GOT3 (cell line): ENCODE results near the gene MRI1.
A peak's percentile ranks its signal among the peaks of the same experiment; 100 is the strongest.
"Not testable (repeated sequence)": the region's sequence is repeated elsewhere in the genome, so short reads cannot be mapped to it uniquely, and the experiment has no call there.

ENCODE experiments used
- DNase-seq: peaks from one replicate; lab custom pipeline; 2025; ENCODE audit warnings: mixed read lengths; lab: John Stamatoyannopoulos, UW

The MRI1 gene

DNA sequence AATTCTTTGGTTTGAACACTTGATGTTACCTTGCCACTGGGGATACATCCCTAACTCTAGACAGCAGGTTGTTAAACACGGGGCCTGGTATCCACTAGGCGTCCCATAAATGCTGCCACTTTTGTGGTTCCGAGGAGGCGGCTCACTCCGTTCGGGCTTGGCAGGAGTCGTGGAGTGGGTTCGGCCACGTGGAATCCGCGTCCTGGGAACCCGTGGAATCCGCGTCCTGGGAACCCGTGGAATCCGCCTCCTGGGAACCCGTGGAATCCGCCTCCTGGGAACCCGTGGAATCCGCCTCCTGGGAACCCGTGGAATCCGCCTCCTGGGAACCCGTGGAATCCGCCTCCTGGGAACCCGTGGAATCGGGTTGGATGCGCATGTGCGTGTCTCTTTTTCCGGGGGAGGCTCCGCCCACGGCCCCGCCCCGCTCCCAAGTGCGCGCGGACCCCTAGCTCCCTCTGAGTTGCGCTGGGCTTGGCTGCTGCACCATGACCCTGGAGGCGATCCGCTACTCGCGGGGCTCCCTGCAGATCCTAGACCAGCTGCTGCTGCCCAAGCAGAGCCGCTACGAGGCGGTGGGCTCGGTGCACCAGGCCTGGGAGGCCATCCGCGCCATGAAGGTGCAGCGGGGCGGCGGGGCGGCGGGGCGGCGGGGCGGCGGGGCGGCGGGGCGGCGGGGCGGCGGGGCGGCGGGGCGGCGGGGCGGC lies at the start of gene MRI1:
Gene MRI1, plus strand, starts transcription at position 422 of the 707 bp plus-strand sequence. Its CDS starts 67 bp downstream, at position 489.
- no peak for DNase-seq

- no peak for DNase-seq
These were observed 47.1 kb upstream of the MRI1 start for GRCh38 chr19:13717194-13717643.

- DNase-seq: peak; percentile 48
These were observed 45.6 kb upstream of the MRI1 start for GRCh38 chr19:13718733-13719132.

- DNase-seq: no peak
These were observed 42.2 kb upstream of the MRI1 start for GRCh38 chr19:13722146-13722545.

- DNase-seq: no peak
These were observed 41.1 kb upstream of the MRI1 start for GRCh38 chr19:13723206-13723605.

GRCh38 chr19:13726323-13726722 lies 38.0 kb upstream of the MRI1 start:
- no peak for DNase-seq

GRCh38 chr19:13727798-13728197 lies 36.5 kb upstream of the MRI1 start:
- no peak for DNase-seq

DNA sequence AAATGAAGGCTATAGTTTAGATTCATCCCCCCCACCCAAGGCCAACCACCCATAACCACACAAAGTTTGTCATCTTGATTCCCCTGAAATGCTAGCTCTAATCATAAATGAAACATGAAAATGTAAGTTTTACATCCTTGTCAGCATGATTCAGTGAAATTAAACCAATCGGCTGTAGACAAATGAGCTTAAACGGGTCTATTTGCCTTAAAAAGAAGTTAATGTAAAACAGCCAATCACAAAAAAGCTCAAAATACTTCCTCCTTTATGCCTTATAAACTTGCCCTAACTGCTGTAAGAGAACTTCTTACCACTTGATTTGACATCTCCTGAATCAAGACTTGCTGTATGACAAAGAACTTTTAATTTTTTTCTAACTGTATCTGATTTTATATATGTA lies 34.5 kb upstream of the MRI1 start:
- no peak for DNase-seq

DNA sequence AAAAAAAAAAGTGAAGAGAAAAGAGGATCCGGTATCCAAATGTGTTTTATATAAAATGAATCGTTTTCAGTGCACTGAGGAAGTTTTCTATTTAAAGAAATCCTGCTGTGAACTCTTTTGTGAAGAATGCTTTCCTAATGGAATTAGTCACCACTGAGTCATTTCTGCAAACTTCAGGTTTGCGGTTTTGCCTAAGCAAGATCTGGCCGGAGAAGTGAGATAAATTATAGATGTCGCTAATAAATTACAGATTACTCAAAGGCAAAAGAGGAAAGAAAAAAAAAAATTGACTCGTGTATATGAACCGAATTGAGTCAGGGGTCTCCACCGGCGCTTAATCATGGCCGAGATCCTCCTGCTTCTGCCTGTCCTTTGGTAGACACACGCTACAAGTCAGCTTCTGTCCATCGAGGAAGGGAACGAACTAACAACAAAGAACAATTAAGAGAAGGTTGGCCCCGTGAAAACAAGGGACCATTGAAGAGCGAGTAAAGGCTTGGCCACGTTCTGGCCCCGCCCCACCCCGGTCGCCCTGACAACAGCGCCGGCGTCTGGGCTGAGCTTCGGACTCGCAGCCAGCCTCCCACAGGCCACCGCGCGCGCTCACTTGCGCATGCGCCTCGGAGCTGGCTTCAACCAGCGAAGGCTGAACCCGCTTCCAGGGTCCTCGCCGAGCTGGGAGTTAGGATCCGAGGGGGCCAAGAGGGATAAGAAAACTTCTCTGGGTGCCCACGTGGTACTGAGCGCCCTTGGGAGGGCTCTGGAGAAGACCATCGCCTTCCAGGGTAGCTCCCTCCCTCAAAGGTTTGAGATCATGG lies 33.0 kb upstream of the MRI1 start:
- peak; percentile 88 for DNase-seq

DNA sequence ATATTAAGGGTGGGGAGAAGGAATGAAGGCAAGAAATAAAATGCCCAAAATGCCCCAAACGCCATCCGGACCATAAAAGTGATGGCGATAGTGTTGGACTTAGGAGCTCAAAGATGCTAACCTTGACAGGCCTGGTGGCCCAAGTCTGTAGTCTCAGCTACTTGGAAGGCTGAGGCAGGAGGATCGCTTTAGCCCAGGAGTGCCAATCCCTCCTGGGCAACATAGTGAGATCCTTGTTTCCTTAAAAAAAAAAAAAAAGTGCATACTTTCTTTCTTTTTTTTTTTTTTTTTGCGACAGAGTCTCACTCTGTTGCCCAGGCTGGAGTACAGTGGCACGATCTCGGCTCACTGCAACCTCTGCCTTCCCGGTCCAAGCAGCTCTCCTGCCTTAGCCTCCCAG lies 32.0 kb upstream of the MRI1 start:
- no peak for DNase-seq

DNA sequence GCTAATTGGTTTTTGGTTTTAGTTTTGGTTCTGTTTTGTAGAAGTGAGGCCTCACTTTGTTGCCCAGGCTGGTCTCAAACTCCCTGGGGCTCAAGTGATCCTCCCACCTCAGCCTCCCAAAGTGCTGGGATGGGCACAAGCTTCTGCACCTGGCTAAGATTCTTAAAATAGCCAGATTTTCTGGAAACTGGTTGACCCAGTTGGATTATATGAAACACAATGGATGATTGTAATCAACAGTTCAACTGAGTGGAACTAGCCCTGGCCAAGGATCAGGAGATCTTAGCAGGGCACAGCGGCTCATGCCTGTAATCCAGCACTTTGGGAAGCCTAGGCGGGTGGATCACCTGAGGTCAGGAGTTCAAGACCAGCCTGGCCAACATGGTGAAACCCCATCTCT lies 29.6 kb upstream of the MRI1 start:
- no peak for DNase-seq

- DNase-seq: no peak
These were observed 26.2 kb upstream of the MRI1 start for GRCh38 chr19:13738073-13738472.

DNA sequence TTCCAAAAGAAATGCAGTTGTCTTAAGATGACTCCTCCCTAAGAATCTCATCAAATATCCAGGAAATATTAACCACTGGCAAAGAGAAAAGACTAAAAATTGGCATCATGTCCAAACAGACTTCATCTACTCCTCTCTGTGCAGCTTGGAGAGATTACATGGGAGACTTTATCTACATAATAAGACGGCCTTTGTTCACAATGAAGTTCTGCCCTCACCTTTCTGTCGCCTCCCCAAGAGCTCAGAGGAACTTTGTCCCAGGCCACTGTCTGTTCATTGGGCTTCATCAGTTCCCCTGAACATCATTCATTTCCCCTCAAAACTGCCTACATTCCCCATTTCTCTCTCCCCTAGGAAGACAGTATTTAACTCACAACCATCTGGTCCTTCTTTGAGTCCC lies 22.4 kb upstream of the MRI1 start:
- no peak for DNase-seq

- no peak for DNase-seq
These were observed 21.6 kb upstream of the MRI1 start for GRCh38 chr19:13742756-13743155.

DNA sequence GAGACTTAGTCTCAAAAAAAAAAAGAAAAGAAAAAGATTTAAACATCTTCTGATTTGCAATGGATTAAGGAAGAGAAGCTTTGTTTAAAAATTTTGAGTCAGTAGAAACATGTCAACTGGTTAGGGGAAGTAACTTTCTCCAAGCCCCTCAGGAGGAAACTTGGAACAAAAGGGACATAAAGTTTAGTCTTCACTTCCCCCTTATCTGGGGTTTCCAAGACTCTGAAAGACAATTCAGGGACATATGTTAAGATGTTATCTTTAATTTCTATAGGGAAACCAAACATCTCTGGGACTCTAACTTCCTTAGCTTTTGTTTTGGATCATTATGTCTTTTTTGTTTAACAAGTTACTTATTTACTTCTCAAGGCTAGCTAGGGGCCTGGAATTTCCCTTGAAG lies 20.1 kb upstream of the MRI1 start:
- DNase-seq: no peak

- DNase-seq: no peak
These were observed 17.2 kb upstream of the MRI1 start for GRCh38 chr19:13747098-13747453.

- no peak for DNase-seq
These were observed 16.0 kb upstream of the MRI1 start for GRCh38 chr19:13748169-13748828.

- DNase-seq: no peak
These were observed 12.9 kb upstream of the MRI1 start for GRCh38 chr19:13751436-13751835.

GRCh38 chr19:13753622-13754021 lies 10.7 kb upstream of the MRI1 start:
- DNase-seq: not testable (repeated sequence)

DNA sequence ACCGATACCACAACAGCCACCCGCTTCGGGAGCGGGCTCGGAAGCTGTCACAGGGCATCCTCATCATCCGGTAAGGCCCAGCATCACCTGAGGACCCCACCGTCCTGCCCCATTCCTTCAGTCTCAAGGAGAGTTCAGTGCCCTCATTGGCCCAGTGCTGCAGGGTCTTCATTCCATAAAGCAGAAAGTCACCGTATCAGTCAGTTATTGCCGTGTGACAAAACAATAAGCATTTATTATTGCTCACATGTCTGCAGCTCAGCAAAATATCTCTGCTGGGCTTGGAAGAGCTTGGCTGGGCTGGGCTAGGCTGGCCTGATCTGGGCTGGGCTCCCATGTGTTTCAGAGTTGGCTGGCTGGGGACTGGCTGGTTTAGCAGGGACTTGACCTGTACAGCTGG lies 8.1 kb upstream of the MRI1 start:
- no peak for DNase-seq

- no peak for DNase-seq
These were observed 6.2 kb upstream of the MRI1 start for GRCh38 chr19:13757805-13758772.

DNA sequence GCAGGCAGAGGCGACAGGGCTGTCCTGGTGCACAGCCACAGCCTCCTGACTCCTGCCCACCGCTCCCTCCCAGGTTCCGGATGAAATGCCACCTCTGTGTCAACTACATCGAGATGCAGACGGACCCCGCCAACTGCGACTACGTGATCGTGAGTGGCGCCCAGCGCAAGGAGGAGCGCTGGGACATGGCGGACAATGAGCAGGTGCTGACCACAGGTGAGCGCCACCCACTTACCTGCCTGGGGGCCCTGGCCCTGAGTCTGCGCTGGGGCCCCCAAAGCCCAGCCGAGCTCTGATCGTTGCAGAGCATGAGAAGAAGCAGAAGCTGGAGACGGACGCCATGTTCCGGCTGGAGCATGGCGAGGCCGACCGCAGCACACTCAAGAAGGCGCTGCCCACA lies 5.5 kb upstream of the MRI1 start:
- no peak for DNase-seq
